DND-41 (cell line): Measurements from ENCODE around the gene NUP88.

Experiments used
- ATAC-seq: fragments of 200-7000 bp; cut with Tn5 transposase; 3 replicates; pipeline ENCODE4 v1.9.1; 2021; ENCODE audit warnings: low read depth; ENCODE audit not compliant: insufficient read depth
- DNase-seq: peaks from one replicate; pipeline ENCODE4 v3.0.0-alpha.2; 2020
- H2AFZ ChIP-seq: 2 replicates; pipeline ENCODE4 v1.6.0; 2012; ENCODE audit warnings: low read depth, low read length
- H3K27ac ChIP-seq: 2 replicates; pipeline ENCODE4 v1.5.1; 2012; ENCODE audit warnings: low read length, inconsistent platforms
- H3K27me3 ChIP-seq: fragments of 200-600 bp; sonication (generic); 2 replicates; pipeline ENCODE4 v1.6.0; 2012; ENCODE audit warnings: low read length, mild to moderate bottlenecking, inconsistent platforms; ENCODE audit not compliant: insufficient read depth, poor library complexity
- H3K36me3 ChIP-seq: 2 replicates; pipeline ENCODE4 v1.5.1; 2012; ENCODE audit warnings: low read length, inconsistent platforms; ENCODE audit not compliant: insufficient read depth
- H3K4me1 ChIP-seq: 2 replicates; pipeline ENCODE4 v1.5.1; 2012; ENCODE audit warnings: mild to moderate bottlenecking, low read length; ENCODE audit not compliant: insufficient read depth
- H3K4me2 ChIP-seq: 2 replicates; pipeline ENCODE4 v1.6.0; 2012; ENCODE audit warnings: mild to moderate bottlenecking, moderate library complexity, low read length, inconsistent platforms; ENCODE audit not compliant: insufficient read depth
- H3K4me3 ChIP-seq, 2 experiments: fragments of 200-600 bp in 1 of 2; shearing (Covaris generic) in 1 of 2; 2 replicates each; pipeline ENCODE4 v1.5.1; 2012 to 2016; ENCODE audit warnings: inconsistent platforms in 2 of 2, low read length in 2 of 2, mild to moderate bottlenecking in 2 of 2, low read depth in 1 of 2, moderate library complexity in 1 of 2
- H3K79me2 ChIP-seq: 2 replicates; pipeline ENCODE4 v1.6.0; 2012; ENCODE audit warnings: low read length, inconsistent platforms; ENCODE audit not compliant: insufficient read depth
- H3K9ac ChIP-seq: 2 replicates; pipeline ENCODE4 v1.6.0; 2012; ENCODE audit warnings: low read depth, mild to moderate bottlenecking, inconsistent platforms, low read length, moderate library complexity
- H3K9me3 ChIP-seq: 2 replicates; pipeline ENCODE4 v1.5.1; 2012; ENCODE audit warnings: low read length, moderate library complexity, mild to moderate bottlenecking, inconsistent platforms; ENCODE audit not compliant: insufficient read depth, severe bottlenecking
- H4K20me1 ChIP-seq: 2 replicates; pipeline ENCODE4 v1.6.0; 2012; ENCODE audit warnings: low read length; ENCODE audit not compliant: insufficient read depth
- EZH2 ChIP-seq: IDR thresholded peaks from 3 replicates; pipeline ENCODE4 v1.6.1; 2012; ENCODE audit warnings: borderline replicate concordance, low read depth, mild to moderate bottlenecking, moderate library complexity, low read length, inconsistent platforms; ENCODE audit not compliant: severe bottlenecking
- TF ChIP-seq, protein P1 (sequence below): IDR thresholded peaks from 2 replicates; pipeline ENCODE4 v1.5.1; 2012; ENCODE audit warnings: borderline replicate concordance, low read length, moderate library complexity, mild to moderate bottlenecking; ENCODE audit not compliant: poor library complexity, severe bottlenecking; ENCODE audit errors: extremely low read depth

NUP88 gene

DNA sequence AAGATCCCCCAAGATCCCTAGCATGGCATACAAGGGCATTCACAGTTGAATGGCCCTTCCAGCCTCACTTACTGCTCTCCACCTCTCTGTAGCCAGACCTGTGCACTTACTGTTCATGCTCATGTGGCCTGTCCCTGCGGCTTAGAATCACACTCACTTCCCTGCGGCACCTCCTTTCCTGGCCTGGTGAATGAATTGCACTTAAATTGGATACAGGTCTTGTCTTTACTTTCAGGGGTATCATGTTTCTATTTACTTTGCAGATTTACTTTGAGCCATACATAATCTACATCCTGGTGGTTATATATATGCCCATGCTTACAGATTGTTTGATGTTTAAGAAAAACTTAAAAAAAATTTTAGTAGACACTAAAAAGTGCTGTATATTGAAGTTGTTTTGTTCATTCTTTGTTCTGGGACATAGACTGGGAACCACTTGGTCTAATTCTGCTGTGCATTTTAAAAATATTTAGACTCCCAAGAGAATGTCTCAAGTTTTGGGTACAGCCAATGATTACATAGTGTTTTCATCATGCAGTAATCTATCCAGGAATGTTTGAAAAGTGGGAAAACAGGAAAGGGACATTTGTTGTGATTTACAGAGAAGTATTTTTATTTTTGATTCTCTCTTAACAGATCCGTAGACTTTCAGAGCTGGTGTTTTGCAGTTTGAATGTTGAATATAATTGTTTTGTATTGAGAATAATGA lies 63.9 kb downstream of the NUP88 start:
- Histone ChIP-seq H3K4me3 (no peak overlapping the region), H3K4me1 (no peaks in the 10 kb centered on the region), H3K27me3 (no peaks in the 10 kb centered on the region), H3K79me2 (no peaks in the 10 kb centered on the region), H3K4me2 (no peak overlapping the region), H3K9ac (no peak overlapping the region), H3K27ac (no peak overlapping the region), H3K36me3 (peaks cover 89% of the 10 kb centered on the region), H4K20me1 (no peaks in the 10 kb centered on the region), H2AFZ (no peak overlapping the region), H3K9me3 (no peaks in the 10 kb centered on the region)
- TF ChIP-seq, protein P1, sequence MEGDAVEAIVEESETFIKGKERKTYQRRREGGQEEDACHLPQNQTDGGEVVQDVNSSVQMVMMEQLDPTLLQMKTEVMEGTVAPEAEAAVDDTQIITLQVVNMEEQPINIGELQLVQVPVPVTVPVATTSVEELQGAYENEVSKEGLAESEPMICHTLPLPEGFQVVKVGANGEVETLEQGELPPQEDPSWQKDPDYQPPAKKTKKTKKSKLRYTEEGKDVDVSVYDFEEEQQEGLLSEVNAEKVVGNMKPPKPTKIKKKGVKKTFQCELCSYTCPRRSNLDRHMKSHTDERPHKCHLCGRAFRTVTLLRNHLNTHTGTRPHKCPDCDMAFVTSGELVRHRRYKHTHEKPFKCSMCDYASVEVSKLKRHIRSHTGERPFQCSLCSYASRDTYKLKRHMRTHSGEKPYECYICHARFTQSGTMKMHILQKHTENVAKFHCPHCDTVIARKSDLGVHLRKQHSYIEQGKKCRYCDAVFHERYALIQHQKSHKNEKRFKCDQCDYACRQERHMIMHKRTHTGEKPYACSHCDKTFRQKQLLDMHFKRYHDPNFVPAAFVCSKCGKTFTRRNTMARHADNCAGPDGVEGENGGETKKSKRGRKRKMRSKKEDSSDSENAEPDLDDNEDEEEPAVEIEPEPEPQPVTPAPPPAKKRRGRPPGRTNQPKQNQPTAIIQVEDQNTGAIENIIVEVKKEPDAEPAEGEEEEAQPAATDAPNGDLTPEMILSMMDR, result no peak
- no peak for TF ChIP-seq EZH2
- DNase-seq (no peak), ATAC-seq (no peak)

- no peak overlapping the region for H3K27ac ChIP-seq
Measured at GRCh38 chr17:5354886-5355415, 64.5 kb downstream of the NUP88 start.

DNA sequence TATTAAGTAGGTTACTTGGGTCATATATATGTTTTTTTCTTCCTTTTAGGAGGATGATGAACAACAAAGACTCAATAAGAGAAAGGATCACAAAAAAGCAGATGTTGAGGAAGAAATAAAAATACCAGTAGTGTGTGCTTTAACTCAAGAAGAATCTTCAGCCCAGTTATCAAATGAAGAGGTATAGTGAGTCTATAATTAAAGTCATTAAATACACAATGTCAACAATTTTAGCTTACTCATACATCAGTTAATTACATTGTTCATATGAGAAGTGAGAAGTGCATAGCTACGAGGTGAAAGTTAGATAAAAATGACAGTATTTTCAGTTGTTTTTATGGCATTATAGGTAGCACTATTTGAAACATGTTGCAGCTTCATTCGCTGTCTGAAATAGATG lies 65.2 kb downstream of the NUP88 start:
- Histone ChIP-seq H3K27me3 (no peaks in the 10 kb centered on the region), H2AFZ (no peak overlapping the region), H3K9me3 (no peaks in the 10 kb centered on the region), H3K79me2 (no peaks in the 10 kb centered on the region), H3K4me3 (no peak overlapping the region), H3K4me1 (no peaks in the 10 kb centered on the region), H3K4me2 (no peak overlapping the region), H3K9ac (no peak overlapping the region), H3K36me3 (peaks cover 90% of the 10 kb centered on the region), H4K20me1 (no peaks in the 10 kb centered on the region), H3K27ac (no peak overlapping the region)
- DNase-seq (no peak), ATAC-seq (no peak)
- TF ChIP-seq, protein P1, result no peak
- TF ChIP-seq EZH2, result no peak

More at GRCh38 chr17:5354886-5355415, 64.5 kb downstream of the NUP88 start:
- DNase-seq (no peak), ATAC-seq (no peak)
- Histone ChIP-seq H4K20me1 (no peaks in the 10 kb centered on the region), H3K79me2 (no peaks in the 10 kb centered on the region), H3K27me3 (no peaks in the 10 kb centered on the region), H3K4me1 (no peaks in the 10 kb centered on the region), H3K36me3 (peaks cover 90% of the 10 kb centered on the region), H3K9me3 (no peaks in the 10 kb centered on the region), H3K4me2 (no peak overlapping the region), H3K9ac (no peak overlapping the region), H3K4me3 (no peak overlapping the region), H2AFZ (no peak overlapping the region)
- TF ChIP-seq, protein P1, result no peak
- TF ChIP-seq EZH2, result no peak
